K562 (cell line): ENCODE measurements around the gene CYP2J2. TPM values are rescaled to one million over a fixed set of nuclear protein-coding genes. Genes with fewer than 3 reads are reported as not detected.

Experiments
- ATAC-seq: fragments of 200-7000 bp; cut with Tn5 transposase; 3 replicates; pipeline ENCODE4 v1.9.1; 2020; ENCODE audit warnings: moderate library complexity
- BruUV-seq: library from RNA; stranded (reverse); fragments of 400-500 nt; replicated peaks from 2 replicates; lab custom pipeline; 2021; lab: Mats Ljungman, UMichigan
- CTCF ChIA-PET: fragments of 300-600 bp; formaldehyde crosslinking; extraction: SDS; loops from one replicate; lab custom pipeline; 2021; ENCODE audit warnings: low intra/inter-chr PET ratio; lab: Yijun Ruan, JAX
- POLR2A ChIA-PET: fragments of 300-600, 350-650 bp; sonication (Branson Sonifier 250); formaldehyde crosslinking; extraction: SDS; loops from one replicate; lab custom pipeline; 2021; ENCODE audit warnings: antibody characterized with exemption, inconsistent platforms; lab: Yijun Ruan, JAX
- DNase-seq, 4 experiments: peaks; one replicate each; pipeline versions ENCODE4 v3.0.0 to v3.0.0-alpha.2; 2011 to 2018; ENCODE audit warnings: low spot score in 3 of 4, mixed read lengths in 3 of 4; ENCODE audit errors: extremely low read depth in 1 of 4
- FAIRE-seq: peaks from 2 replicates; lab custom pipeline; 2011; peaks lifted over from hg19 to GRCh38; lab: Jason Lieb, UNC
- H2AFZ ChIP-seq: 2 replicates; pipeline ENCODE4 v1.6.0; 2011; ENCODE audit warnings: low read depth, low read length, control low read depth, inconsistent platforms
- H3K27ac ChIP-seq: fragments of 200-600 bp; 3 replicates; pipeline ENCODE4 v1.8.0; 2011; ENCODE audit warnings: low read depth, mild to moderate bottlenecking, control low read depth, inconsistent platforms, low read length, moderate library complexity, mixed read lengths; ENCODE audit errors: extremely low read depth
- H3K27me3 ChIP-seq, 2 experiments: fragments of 300-600 bp in 1 of 2; 2 replicates in 1 of 2; 3 replicates in 1 of 2; pipeline versions ENCODE4 v1.6.0 to v1.8.0; 2011; ENCODE audit warnings: inconsistent platforms in 2 of 2, low read length in 2 of 2, mild to moderate bottlenecking in 1 of 2, mixed read lengths in 1 of 2, moderate library complexity in 1 of 2; ENCODE audit not compliant: control insufficient read depth in 2 of 2, insufficient read depth in 2 of 2
- H3K36me3 ChIP-seq: fragments of 300-600 bp; 3 replicates; pipeline ENCODE4 v1.8.0; 2011; ENCODE audit warnings: mild to moderate bottlenecking, low read length, inconsistent platforms; ENCODE audit not compliant: control insufficient read depth, insufficient read depth
- H3K4me1 ChIP-seq, 2 experiments: fragments of 200-600 bp in 1 of 2; replicated peaks in 1 of 2; 2 replicates in 1 of 2; 3 replicates in 1 of 2; pipeline versions ENCODE4 v1.5.1 to v1.8.0; 2011; ENCODE audit warnings: inconsistent platforms in 2 of 2, low read length in 2 of 2, mild to moderate bottlenecking in 1 of 2, mixed read lengths in 1 of 2, moderate library complexity in 1 of 2; ENCODE audit not compliant: control insufficient read depth in 2 of 2, insufficient read depth in 2 of 2
- H3K4me2 ChIP-seq: 2 replicates; pipeline ENCODE4 v1.6.1; 2011; ENCODE audit warnings: low read length, control low read depth, inconsistent platforms, mixed read lengths; ENCODE audit not compliant: insufficient read depth
- H3K4me3 ChIP-seq: fragments of 200-600 bp; sonication (generic), shearing (Covaris generic); 2 replicates; pipeline ENCODE4 v1.5.1; 2016; ENCODE audit warnings: control low read depth, inconsistent platforms
- H3K79me2 ChIP-seq: fragments of 200-600 bp; 3 replicates; pipeline ENCODE4 v1.8.0; 2011; ENCODE audit warnings: low read length, inconsistent platforms; ENCODE audit not compliant: control insufficient read depth, insufficient read depth
- H3K9ac ChIP-seq, 2 experiments: 2 replicates each; pipeline versions ENCODE4 v1.6.0 to v1.6.1; 2011; ENCODE audit warnings: low read depth in 2 of 2, low read length in 2 of 2, control low read depth in 1 of 2, inconsistent platforms in 1 of 2, mild to moderate bottlenecking in 1 of 2, mixed read lengths in 1 of 2; ENCODE audit not compliant: insufficient read depth in 1 of 2
- H3K9me1 ChIP-seq: one replicate; pipeline ENCODE4 v1.6.0; 2011; ENCODE audit warnings: inconsistent platforms, mild to moderate bottlenecking, low read length, moderate library complexity; ENCODE audit not compliant: control insufficient read depth, insufficient read depth
- H3K9me3 ChIP-seq: replicated peaks from 2 replicates; pipeline ENCODE4 v1.5.1; 2011; ENCODE audit warnings: low read depth, low read length, inconsistent platforms; ENCODE audit not compliant: control insufficient read depth, insufficient read depth
- H4K20me1 ChIP-seq: replicated peaks from 2 replicates; pipeline ENCODE4 v1.6.1; 2011; ENCODE audit warnings: low read length, inconsistent platforms, mixed read lengths; ENCODE audit not compliant: control insufficient read depth, insufficient read depth
- EHMT2 ChIP-seq: fragments of 450-650 bp; IDR thresholded peaks from 2 replicates; pipeline ENCODE4 v1.6.1; 2018; ENCODE audit warnings: antibody characterized with exemption
- HNRNPK ChIP-seq: fragments of 200-400 bp; formaldehyde crosslinking; IDR thresholded peaks from one replicate; pipeline ENCODE4 v1.6.1; 2018; ENCODE audit warnings: mild to moderate bottlenecking, low read depth, low read length; ENCODE audit not compliant: poor library complexity, severe bottlenecking
- PML ChIP-seq: IDR thresholded peaks from 2 replicates; pipeline ENCODE4 v1.6.1; 2012; ENCODE audit warnings: low read length, inconsistent platforms
- ZNF121 ChIP-seq: sonication (generic); formaldehyde crosslinking; conservative IDR thresholded peaks from 2 replicates; pipeline ENCODE4 v1.8.0; 2022; ENCODE audit warnings: missing genetic modification reagents
- ZNF146 ChIP-seq: IDR thresholded peaks from one replicate; pipeline ENCODE4 v1.6.1; 2018; ENCODE audit warnings: missing compliant biosample characterization; ENCODE audit not compliant: unreplicated experiment
- ZNF644 ChIP-seq: fragments of 200-800 bp; sonication (Bioruptor generic); IDR thresholded peaks from 2 replicates; pipeline ENCODE4 v1.6.1; 2016; ENCODE audit warnings: low read depth, missing genetic modification characterization, missing compliant biosample characterization
- WGBS: fragments of 100-300 bp; shearing (Covaris generic); methylation state at CpG from one replicate; pipeline ENCODE4 v1.1.6; 2016; ENCODE audit warnings: low coverage, mixed read lengths; ENCODE audit not compliant: insufficient coverage; ENCODE audit errors: missing lambda C conversion rate; 5-methylcytosine and 5-hydroxymethylcytosine counted together
- in situ Hi-C: fragments of 300-500 bp; cut with MboI; formaldehyde crosslinking; loops from 4 replicates; pipeline ENCODE4 v1.15.0; 2018; ENCODE audit warnings: inconsistent platforms, mixed read lengths
- intact Hi-C: fragments of 100-400 bp; cut with micrococcal nuclease; formaldehyde crosslinking; loops from 2 replicates; pipeline ENCODE4 v1.14.2; 2022
- polyA plus RNA-seq, 8 experiments: library from polyadenylated mRNA; depleted of rRNA in 4 of 8; stranded (reverse) in 5 of 8; unstranded in 3 of 8; fragments of >200 nt; fragmentation: Nextera tagmentation in 2 of 8; fragmentation: Illumina TruSeq in 1 of 8; extraction: Ambion mirVana in 2 of 8; extraction: Trizol in 1 of 8; gene quantifications; 2 replicates each; pipeline versions ENCODE4 v1.2.1 to v1.2.3, GENCODE V29; 2011 to 2014; ENCODE audit warnings: inconsistent platforms in 1 of 8, missing spikeins in 1 of 8
- total RNA-seq, 7 experiments: library from RNA; depleted of rRNA in 6 of 7; stranded (reverse); fragments of >200 nt in 6 of 7; fragmentation: Illumina TruSeq in 2 of 7; extraction: Trizol in 2 of 7; gene quantifications; 2 replicates each; pipeline versions ENCODE4 v1.2.1 to v1.2.3, GENCODE V29; 2011 to 2021; ENCODE audit warnings: low replicate concordance in 1 of 7
- TF ChIP-seq, protein P1 (sequence below): fragments of 450-650 bp; IDR thresholded peaks from 2 replicates; pipeline ENCODE4 v1.6.1; 2017; ENCODE audit warnings: antibody characterized with exemption
- TF ChIP-seq, protein P2 (sequence below): fragments of 250-450 bp; sonication (Bioruptor Pico); IDR thresholded peaks from 2 replicates; pipeline ENCODE4 v1.4.0; 2020

CYP2J2 gene
- total and polyA plus RNA-seq, 9 of the 15 experiments (the other 6 are each of a cell fraction or from before 2014, with no cell fraction given), result not detected

DNA sequence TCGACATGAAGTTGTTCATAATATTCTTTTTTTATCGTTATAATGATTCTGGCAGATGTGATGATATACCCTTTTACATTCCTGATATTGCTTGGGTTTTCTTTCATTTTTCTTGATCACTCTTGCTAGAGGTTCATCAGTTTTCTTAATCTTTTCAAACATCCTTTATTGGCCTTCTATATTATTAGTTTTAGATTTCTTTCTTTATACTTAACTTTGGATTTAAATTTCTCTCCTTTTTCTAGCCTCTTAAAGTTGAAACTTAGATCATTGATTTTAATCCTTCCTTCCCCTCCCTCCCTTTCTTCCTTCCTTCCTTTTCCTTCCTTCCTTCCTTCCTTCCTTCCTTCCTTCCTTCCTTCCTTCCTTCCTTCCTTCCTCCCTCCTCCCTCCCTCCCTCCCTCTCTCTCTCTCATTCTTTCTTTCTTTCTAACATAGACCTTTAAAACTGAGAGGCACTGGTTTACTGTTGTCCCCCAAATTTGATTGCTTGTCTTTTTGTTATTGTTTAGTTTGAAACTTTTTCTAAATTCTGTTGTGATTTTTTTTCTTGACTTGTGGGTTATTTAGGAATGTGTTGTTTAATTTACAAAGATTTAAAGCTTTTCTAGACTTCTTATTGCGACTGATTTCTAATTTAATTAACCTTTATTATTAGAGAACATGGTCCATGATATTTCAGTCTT, 80.2 kb downstream of the CYP2J2 start:
- H3K9me3 ChIP-seq, result no peaks in the 10 kb centered on the region
- FAIRE-seq (no peak), ATAC-seq (no peak), DNase-seq (no peak)
- H3K36me3 ChIP-seq, result no peaks in the 10 kb centered on the region
- intact Hi-C loops (no loop called here), in situ Hi-C loops (no loop called here)
- POLR2A ChIA-PET, result no interaction called here
- no peaks in the 10 kb centered on the region for H3K9me1 ChIP-seq
- no peak overlapping the region for H3K9ac ChIP-seq
- no peak overlapping the region for H2AFZ ChIP-seq
- no peak overlapping the region for H3K27ac ChIP-seq
- CTCF ChIA-PET, result no interaction called here
- TF ChIP-seq, protein P1, sequence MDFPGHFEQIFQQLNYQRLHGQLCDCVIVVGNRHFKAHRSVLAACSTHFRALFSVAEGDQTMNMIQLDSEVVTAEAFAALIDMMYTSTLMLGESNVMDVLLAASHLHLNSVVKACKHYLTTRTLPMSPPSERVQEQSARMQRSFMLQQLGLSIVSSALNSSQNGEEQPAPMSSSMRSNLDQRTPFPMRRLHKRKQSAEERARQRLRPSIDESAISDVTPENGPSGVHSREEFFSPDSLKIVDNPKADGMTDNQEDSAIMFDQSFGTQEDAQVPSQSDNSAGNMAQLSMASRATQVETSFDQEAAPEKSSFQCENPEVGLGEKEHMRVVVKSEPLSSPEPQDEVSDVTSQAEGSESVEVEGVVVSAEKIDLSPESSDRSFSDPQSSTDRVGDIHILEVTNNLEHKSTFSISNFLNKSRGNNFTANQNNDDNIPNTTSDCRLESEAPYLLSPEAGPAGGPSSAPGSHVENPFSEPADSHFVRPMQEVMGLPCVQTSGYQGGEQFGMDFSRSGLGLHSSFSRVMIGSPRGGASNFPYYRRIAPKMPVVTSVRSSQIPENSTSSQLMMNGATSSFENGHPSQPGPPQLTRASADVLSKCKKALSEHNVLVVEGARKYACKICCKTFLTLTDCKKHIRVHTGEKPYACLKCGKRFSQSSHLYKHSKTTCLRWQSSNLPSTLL, result no peak
- no TSS peak for BruUV-seq
- no peak overlapping the region for H3K4me2 ChIP-seq
- no peaks in the 10 kb centered on the region for H3K27me3 ChIP-seq
- no peaks in the 10 kb centered on the region for H4K20me1 ChIP-seq
- H3K79me2 ChIP-seq, result no peaks in the 10 kb centered on the region
- WGBS, result 0% methylated on average over 3 of the region's 3 CpGs
- H3K4me1 ChIP-seq, result no peaks in the 10 kb centered on the region
- no peak overlapping the region for H3K4me3 ChIP-seq

DNA sequence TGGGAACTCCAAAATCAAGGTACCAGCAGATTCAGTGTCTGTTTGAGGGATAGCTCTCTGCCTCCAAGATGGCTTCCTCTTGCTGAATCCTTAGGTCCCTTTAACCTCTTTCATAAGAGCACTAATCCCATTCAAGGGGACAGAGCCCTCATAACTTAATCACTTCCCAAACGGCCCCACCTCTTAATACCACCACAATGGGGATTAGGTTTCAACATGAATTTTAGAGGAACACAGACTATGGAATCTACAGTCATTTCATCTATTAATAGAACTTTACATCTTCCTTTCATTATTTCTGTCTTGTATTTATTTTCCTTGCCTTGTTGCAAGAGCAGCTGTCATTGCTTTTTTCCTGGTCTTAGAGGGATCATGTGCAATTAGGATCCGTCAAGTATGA, 81.5 kb downstream of the CYP2J2 start:
- H3K9ac ChIP-seq, result no peak overlapping the region
- H3K4me1 ChIP-seq, result no peaks in the 10 kb centered on the region
- 0% methylated on average over 2 of the region's 2 CpGs for WGBS
- ChIA-PET POLR2A (no interaction called here), CTCF (no interaction called here)
- peak; percentile 6 for FAIRE-seq
- H3K27ac ChIP-seq, result no peak overlapping the region
- no peak overlapping the region for H3K4me2 ChIP-seq
- no peaks in the 10 kb centered on the region for H3K36me3 ChIP-seq
- no TSS peak for BruUV-seq
- no peaks in the 10 kb centered on the region for H3K9me1 ChIP-seq
- intact Hi-C loops, result no loop called here
- H2AFZ ChIP-seq, result no peak overlapping the region
- no peak overlapping the region for H3K4me3 ChIP-seq
- ATAC-seq, result no peak
- H3K79me2 ChIP-seq, result no peaks in the 10 kb centered on the region
- H4K20me1 ChIP-seq, result no peaks in the 10 kb centered on the region
- in situ Hi-C loops, result no loop called here
- DNase-seq, result no peak
- H3K9me3 ChIP-seq, result no peaks in the 10 kb centered on the region
- H3K27me3 ChIP-seq, result no peaks in the 10 kb centered on the region
- no peak for TF ChIP-seq ZNF644 (tag)
- no peak for TF ChIP-seq EHMT2
- TF ChIP-seq, protein P2, sequence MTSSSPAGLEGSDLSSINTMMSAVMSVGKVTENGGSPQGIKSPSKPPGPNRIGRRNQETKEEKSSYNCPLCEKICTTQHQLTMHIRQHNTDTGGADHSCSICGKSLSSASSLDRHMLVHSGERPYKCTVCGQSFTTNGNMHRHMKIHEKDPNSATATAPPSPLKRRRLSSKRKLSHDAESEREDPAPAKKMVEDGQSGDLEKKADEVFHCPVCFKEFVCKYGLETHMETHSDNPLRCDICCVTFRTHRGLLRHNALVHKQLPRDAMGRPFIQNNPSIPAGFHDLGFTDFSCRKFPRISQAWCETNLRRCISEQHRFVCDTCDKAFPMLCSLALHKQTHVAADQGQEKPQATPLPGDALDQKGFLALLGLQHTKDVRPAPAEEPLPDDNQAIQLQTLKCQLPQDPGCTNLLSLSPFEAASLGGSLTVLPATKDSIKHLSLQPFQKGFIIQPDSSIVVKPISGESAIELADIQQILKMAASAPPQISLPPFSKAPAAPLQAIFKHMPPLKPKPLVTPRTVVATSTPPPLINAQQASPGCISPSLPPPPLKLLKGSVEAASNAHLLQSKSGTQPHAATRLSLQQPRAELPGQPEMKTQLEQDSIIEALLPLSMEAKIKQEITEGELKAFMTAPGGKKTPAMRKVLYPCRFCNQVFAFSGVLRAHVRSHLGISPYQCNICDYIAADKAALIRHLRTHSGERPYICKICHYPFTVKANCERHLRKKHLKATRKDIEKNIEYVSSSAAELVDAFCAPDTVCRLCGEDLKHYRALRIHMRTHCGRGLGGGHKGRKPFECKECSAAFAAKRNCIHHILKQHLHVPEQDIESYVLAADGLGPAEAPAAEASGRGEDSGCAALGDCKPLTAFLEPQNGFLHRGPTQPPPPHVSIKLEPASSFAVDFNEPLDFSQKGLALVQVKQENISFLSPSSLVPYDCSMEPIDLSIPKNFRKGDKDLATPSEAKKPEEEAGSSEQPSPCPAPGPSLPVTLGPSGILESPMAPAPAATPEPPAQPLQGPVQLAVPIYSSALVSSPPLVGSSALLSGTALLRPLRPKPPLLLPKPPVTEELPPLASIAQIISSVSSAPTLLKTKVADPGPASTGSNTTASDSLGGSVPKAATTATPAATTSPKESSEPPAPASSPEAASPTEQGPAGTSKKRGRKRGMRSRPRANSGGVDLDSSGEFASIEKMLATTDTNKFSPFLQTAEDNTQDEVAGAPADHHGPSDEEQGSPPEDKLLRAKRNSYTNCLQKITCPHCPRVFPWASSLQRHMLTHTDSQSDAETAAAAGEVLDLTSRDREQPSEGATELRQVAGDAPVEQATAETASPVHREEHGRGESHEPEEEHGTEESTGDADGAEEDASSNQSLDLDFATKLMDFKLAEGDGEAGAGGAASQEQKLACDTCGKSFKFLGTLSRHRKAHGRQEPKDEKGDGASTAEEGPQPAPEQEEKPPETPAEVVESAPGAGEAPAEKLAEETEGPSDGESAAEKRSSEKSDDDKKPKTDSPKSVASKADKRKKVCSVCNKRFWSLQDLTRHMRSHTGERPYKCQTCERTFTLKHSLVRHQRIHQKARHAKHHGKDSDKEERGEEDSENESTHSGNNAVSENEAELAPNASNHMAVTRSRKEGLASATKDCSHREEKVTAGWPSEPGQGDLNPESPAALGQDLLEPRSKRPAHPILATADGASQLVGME (CRISPR knock-in tag), result no peak
- no peak for TF ChIP-seq ZNF121
- TF ChIP-seq HNRNPK, result no peak
- TF ChIP-seq ZNF146, result no peak
- no peak for TF ChIP-seq PML
